Subcutaneous preadipocyte (primary cell): Measurements from ENCODE around the gene CCZ1B. TPM values are rescaled to one million over a fixed set of nuclear protein-coding genes. Genes with fewer than 3 reads are reported as not detected.

Experiments used
- total RNA-seq: library from RNA; depleted of rRNA; stranded (reverse); fragments of >200 nt; gene quantifications from 2 replicates; pipeline ENCODE4 v1.2.3, GENCODE V29; 2012

The CCZ1B gene
- total RNA-seq, result 23.3 and 37.1 TPM in 2 replicates

GRCh38 chr7:6826151-6826550 lies at the start of gene CCZ1B:
TSS of gene CCZ1B (minus strand) at chr7:6826275. CDS start at chr7:6826197, 78 bp downstream.

GRCh38 chr7:6753964-6754363 lies 72.1 kb downstream of the CCZ1B start, which contains the start of gene RSPH10B2:
TSS of gene RSPH10B2 (plus strand) at chr7:6754103. CDS start at chr7:6757678, 3,575 bp downstream.

Other genes with a start within 250 kb of the CCZ1B start
- gene ZDHHC4, start 248.8 kb downstream of the CCZ1B start, total RNA-seq, result 34.0 and 38.6 TPM in 2 replicates
- 9.6 and 19.4 TPM in 2 replicates for gene INTS15, start 236.3 kb downstream of the CCZ1B start, total RNA-seq
- gene ZNF853, start 210.7 kb downstream of the CCZ1B start, total RNA-seq, result under 0.01 TPM in 1 of 2 replicates, not detected in the other
- gene ZNF316, start 189.0 kb downstream of the CCZ1B start, total RNA-seq, result 9.6 and 14.1 TPM in 2 replicates
- 13.2 and 14.9 TPM in 2 replicates for gene ZNF12, start 119.3 kb downstream of the CCZ1B start, total RNA-seq
- gene RSPH10B2, start 72.2 kb downstream of the CCZ1B start, total RNA-seq, result under 0.01 and 0.20 TPM in 2 replicates